ENCODE measurements around the gene SLC25A25. TPM values are rescaled to one million over a fixed set of nuclear protein-coding genes. Genes with fewer than 3 reads are reported as not detected.

SLC25A25 gene
- total RNA-seq, 4 donors from 2014 or later: 21.9 to 42.0 (median 30.8) TPM

DNA sequence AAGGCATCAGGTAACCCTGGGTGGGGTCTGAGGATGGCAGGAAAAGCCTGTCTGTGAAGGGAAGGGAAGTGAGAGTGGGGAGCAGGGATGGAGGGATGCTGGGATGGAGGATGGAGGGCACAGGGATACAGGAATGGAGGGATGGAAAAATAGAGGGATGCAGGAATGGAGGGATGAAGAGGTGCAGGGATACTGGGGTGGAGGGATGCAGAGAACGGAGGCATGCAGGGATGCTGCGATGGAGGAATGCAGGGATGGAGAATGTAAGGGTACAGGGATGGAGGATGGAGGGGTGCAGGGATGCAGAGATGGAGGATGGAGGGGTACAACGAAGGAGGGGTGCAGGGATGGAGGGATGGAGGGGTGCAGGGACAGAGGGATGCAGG lies 50.4 kb downstream of the SLC25A25 start:
- TF ChIP-seq, protein P1, sequence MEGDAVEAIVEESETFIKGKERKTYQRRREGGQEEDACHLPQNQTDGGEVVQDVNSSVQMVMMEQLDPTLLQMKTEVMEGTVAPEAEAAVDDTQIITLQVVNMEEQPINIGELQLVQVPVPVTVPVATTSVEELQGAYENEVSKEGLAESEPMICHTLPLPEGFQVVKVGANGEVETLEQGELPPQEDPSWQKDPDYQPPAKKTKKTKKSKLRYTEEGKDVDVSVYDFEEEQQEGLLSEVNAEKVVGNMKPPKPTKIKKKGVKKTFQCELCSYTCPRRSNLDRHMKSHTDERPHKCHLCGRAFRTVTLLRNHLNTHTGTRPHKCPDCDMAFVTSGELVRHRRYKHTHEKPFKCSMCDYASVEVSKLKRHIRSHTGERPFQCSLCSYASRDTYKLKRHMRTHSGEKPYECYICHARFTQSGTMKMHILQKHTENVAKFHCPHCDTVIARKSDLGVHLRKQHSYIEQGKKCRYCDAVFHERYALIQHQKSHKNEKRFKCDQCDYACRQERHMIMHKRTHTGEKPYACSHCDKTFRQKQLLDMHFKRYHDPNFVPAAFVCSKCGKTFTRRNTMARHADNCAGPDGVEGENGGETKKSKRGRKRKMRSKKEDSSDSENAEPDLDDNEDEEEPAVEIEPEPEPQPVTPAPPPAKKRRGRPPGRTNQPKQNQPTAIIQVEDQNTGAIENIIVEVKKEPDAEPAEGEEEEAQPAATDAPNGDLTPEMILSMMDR (IDR thresholded peaks at IDR 0.05): no peak
- no peak for TF ChIP-seq POLR2A (IDR thresholded peaks at IDR 0.05)
- H3K9me3 ChIP-seq: no peaks in the 10 kb centered on the region
- H3K27me3 ChIP-seq: no peaks in the 10 kb centered on the region
- no peak overlapping the region for H3K4me3 ChIP-seq (replicated peaks in 1 of 3)
- H3K36me3 ChIP-seq: peaks cover 20 to 26% of the 10 kb centered on the region in 2 donors
- WGBS, 2 donors: 36 to 41% methylated on average over 3 of the region's 3 CpGs
- no peak for DNase-seq
- H3K27ac ChIP-seq: no peak overlapping the region
- peaks cover 0 to 5% of the 10 kb centered on the region in 2 donors for H3K4me1 ChIP-seq
- intact Hi-C loops (cut with DNase I): loop anchor here (5.0 kb wide), 2 partner anchors 81 to 171 kb away; no protein-coding TSS in a partner anchor

DNA sequence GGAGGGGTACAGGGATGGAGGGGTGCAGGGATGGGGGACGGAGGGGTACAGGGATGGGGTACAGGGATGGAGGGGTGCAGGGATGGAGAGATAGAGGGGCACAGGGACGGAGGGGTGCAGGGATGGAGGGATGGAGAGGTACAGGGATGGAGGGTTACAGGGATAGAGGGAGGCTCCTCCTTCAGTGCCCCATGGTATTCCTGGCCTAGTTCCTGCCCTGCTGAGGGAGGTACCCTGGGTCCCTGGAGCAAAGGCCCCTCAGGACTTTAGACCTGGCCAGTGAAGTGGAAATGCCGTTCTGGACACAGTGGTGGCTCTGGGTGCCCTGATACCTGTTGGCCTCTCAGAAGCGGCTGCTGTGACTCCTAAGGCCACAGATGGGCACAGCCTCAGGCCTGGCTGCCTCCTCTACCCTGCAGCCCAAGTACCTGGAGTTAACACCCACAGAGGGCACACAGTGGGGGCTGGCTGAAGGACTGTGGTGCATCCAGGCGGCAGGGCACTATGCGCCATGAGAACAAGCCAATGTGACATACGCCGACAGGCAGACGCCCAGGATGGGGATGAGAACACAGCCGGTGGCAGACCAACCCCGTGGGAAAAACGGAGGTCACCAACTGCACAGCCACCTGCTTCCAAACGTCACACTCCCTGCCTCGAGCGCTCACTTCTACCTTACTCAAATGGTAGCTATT lies 51.1 kb downstream of the SLC25A25 start:
- Histone ChIP-seq H3K4me3 (replicated peaks in 1 of 3) (no peak overlapping the region), H3K9me3 (no peaks in the 10 kb centered on the region), H3K27ac (no peak overlapping the region), H3K4me1 (peaks cover 0 to 5% of the 10 kb centered on the region in 2 donors), H3K36me3 (peaks cover 26 to 31% of the 10 kb centered on the region in 2 donors), H3K27me3 (no peaks in the 10 kb centered on the region)
- peak in 1 of 2 donors; percentile 0 for DNase-seq
- TF ChIP-seq, protein P1 (IDR thresholded peaks at IDR 0.05): no peak
- TF ChIP-seq POLR2A (IDR thresholded peaks at IDR 0.05): no peak
- intact Hi-C loops (cut with DNase I): loop anchor here (5.0 kb wide), 2 partner anchors 82 to 172 kb away; no protein-coding TSS in a partner anchor
- 81 to 85% methylated on average over 14 of the region's 15 CpGs for WGBS, 2 donors

DNA sequence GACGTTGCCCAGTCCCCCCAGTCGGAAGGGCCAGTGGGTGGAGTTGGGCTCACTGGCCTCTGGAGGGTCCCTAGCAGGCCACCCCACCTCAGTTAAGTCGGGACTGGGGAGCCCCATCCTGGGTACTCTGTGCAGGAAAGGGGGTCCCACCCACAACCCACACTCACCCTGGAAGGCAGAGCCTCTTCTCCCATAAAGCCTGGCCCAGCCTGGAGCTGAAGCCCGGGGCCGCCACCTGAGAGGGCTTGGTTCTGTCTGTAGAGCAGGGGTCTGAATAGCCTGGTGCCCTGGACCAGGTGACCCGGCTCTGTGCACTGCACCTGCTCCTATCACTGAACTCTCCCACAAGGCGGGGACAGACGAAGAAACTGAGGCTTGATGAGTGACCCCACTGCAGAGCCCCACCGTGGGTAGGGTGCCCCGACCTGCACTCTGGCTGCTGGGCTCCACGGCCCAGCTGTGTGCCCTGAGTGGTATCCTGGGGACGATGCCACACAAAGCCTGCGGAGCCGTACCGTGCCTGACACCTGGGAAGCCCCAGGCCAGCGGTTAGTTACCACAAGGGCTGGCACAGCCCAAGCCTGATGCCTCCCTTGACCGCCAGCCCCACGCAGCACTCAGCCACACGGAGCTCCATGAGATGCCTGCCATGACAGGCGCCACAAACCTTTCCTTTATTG lies 52.2 kb downstream of the SLC25A25 start:
- TF ChIP-seq, protein P1 (IDR thresholded peaks at IDR 0.05): no peak
- no peak for TF ChIP-seq POLR2A (IDR thresholded peaks at IDR 0.05)
- no peak overlapping the region for H3K4me3 ChIP-seq (replicated peaks in 1 of 3)
- peak in 1 of 2 donors; percentile 1 for DNase-seq
- 82 to 89% methylated on average over 6 of the region's 20 CpGs for WGBS, 2 donors
- no peak overlapping the region for H3K27ac ChIP-seq
- H3K27me3 ChIP-seq: no peaks in the 10 kb centered on the region
- peaks cover 29 to 31% of the 10 kb centered on the region in 2 donors for H3K36me3 ChIP-seq
- intact Hi-C loops (cut with DNase I): no loop called here
- H3K4me1 ChIP-seq: peaks cover 0 to 5% of the 10 kb centered on the region in 2 donors
- no peaks in the 10 kb centered on the region for H3K9me3 ChIP-seq

DNA sequence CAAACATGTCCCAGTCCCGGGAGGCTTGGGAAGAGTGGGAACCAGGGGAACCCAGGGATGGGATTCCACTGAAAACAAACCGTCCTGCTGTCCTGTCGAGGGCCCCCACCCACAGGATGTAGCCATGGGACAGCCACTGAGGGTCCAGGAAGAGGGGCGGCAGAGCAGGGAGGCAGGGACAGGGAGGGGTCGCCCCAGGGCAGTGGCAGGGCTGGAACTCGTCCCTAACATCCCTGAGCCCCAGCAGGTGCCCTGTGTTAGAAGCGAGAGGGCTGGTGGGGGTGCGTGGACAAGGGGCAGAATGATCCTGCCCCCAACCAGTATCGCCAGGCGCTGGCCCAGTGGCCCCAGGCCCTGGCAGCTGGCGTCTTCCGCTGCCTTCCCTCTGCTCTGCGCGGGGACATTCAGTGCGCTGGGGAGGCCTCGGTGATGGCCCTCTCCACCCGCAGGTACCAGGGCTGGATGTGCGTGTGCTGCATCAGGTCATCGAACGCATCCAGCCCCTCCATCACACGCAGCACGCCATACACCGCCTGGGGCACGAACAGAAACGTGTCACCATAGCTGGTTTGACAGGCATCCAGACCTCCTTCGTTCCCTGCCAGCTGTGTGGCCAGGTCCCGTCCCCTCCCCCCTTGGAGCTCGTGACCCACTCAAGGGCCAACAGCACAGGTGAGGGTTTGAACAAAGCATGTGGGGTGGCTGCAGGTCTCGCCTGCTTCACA lies 52.9 kb downstream of the SLC25A25 start:
- Histone ChIP-seq H3K4me3 (replicated peaks in 1 of 3) (no peak overlapping the region), H3K27me3 (no peaks in the 10 kb centered on the region), H3K36me3 (peaks cover 29 to 31% of the 10 kb centered on the region in 2 donors), H3K4me1 (peaks cover 4 to 11% of the 10 kb centered on the region in 2 donors), H3K27ac (no peak overlapping the region), H3K9me3 (no peaks in the 10 kb centered on the region)
- 91 to 92% methylated on average over 18 to 26 of the region's 29 CpGs for WGBS, 2 donors
- DNase-seq: peak in 1 of 2 donors; percentile 1
- no peak for TF ChIP-seq POLR2A (IDR thresholded peaks at IDR 0.05)
- TF ChIP-seq, protein P1 (IDR thresholded peaks at IDR 0.05): no peak
- intact Hi-C loops (cut with DNase I): no loop called here
